ENCODE results near the gene ZBP1.

Gene ZBP1, protein sequence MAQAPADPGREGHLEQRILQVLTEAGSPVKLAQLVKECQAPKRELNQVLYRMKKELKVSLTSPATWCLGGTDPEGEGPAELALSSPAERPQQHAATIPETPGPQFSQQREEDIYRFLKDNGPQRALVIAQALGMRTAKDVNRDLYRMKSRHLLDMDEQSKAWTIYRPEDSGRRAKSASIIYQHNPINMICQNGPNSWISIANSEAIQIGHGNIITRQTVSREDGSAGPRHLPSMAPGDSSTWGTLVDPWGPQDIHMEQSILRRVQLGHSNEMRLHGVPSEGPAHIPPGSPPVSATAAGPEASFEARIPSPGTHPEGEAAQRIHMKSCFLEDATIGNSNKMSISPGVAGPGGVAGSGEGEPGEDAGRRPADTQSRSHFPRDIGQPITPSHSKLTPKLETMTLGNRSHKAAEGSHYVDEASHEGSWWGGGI

DNA sequence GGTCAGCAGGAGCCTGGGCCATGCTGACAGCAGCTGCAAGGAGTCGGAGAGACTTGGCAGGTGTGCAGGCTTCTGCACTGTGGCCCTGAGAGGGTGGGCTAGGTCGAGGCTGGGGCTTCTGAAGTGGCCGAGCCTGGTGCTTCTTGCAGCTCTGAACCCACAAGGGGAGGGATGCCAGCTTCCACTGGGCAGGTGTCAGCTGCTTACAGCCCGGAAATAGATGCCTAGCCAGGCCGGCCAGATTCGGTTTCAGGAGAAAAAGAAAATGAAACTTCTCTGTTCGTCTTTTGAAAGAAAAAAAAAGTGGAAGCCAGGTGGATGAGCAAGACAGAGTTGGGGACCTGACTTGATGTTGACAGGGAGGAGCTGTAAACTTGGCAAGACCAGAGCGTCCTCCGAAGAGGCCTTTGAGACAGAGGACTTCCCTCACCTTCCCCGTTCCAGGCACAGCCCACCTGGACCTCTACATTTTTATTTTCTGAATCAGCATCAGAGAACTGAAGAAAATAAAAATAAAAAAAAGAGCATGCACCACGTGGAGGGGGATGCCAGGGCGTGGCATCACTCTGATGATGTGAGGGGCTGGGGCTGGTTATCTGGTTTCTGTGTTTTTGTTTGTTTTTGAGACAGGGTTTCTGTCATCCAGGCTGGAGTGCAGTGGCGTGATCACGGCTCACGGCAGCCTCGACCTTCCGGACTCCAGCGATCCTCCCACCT, at the start of gene ZBP1:
Gene ZBP1, minus strand, starts transcription at position 153 of the 717 bp plus-strand sequence. Its CDS starts 131 bp downstream, at position 22.
- no peak for DNase-seq (ENCODE audit: low read depth in 2 of 2)

DNA sequence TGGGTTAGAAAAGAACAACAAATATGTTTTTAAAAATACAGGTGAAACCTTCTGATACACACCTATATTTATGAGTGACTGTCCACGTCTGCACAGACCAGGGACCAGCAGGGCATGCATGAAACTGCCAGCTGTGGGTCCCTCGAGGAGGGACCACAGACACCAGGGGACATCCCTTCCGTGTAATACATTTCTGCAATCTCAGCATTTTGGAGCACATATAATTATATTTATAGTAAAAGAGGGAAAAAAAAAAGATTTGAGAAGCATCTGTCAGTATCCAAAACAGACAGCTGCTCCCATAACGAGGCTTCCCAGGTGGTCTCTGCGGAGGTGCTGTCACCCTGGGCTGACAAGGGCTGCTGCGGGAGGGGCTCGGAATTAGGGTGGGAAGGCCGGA, 49.4 kb upstream of the ZBP1 start:
- no peak for DNase-seq (ENCODE audit: low read depth in 2 of 2)

DNA sequence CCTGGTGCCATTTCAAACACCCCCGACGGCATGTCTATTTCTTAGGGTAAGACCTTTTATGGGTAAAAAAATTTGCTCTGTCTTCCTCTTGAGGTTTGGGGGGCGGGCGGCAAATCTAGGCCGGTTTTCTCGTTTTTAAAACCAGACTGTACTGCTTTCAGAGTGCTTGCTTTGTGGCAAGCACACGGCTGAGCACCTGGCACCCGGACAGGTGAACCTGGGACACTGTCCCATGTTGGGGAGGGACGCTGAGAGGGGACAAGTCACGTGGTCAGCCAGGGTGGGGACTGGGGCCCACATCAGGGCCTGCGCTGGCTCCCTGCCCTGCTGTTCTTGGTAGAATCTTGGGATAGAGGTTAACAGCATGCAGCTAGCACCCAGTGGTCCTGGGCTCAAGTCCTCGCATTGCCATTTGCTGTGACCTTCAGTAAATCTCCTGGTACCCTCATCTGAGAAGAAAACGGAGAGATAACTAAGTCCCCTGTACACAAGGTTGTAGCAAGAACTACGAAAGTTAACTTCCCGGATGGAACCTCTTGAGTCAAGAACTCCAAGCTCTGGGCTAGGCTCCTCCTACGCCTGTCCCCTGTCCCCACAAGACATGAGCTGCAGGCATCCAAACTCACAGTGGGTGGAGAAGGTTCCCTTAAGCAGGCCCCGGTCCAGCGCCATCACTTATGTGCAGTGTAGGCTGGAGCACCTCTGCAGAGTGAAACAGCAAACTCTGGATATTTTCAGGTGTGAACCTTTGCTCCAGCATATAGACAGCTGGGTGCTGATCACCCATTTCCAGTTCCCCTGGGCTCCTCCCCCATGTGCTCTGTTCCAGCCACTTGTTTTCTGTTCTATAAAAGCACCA, 47.9 kb upstream of the ZBP1 start:
- DNase-seq (ENCODE audit: low read depth in 2 of 2): no peak

DNA sequence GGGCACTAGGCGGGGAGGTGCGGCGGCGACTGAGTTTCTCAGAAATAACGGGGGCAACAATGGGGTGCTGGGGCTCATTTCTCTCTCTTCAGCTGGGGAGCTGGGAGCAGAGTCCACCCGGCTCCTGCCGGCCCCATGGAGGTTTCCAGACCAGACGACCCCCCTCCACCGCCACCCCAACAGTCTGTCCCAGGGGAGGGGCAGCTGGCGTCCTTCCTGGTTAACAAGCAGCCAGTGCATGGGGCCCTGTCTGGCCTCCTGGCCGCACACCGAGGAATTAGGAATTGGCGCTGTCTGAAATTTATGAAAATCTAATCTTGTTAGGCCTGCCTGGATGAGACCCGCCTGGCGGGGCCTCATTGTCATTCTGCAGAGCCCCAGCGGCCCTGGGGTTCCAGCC, 47.2 kb upstream of the ZBP1 start:
- no peak for DNase-seq (ENCODE audit: low read depth in 2 of 2)

DNA sequence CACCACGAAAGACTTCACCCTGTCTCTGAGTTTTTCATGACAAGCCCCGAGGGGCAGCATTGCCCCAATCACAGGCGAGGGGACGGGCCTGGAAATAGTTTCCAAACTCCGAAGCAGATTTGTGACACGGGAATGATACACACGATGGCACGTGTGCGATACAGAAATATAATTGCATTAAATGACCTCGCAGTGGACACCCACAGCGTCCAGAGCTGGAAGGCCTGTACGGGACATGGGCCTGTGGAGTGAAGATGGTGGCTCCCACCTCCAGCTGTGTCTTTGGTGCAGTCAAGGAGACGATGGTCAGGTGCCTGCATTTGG, 46.6 kb upstream of the ZBP1 start:
- no peak for DNase-seq (ENCODE audit: low read depth in 2 of 2)

DNA sequence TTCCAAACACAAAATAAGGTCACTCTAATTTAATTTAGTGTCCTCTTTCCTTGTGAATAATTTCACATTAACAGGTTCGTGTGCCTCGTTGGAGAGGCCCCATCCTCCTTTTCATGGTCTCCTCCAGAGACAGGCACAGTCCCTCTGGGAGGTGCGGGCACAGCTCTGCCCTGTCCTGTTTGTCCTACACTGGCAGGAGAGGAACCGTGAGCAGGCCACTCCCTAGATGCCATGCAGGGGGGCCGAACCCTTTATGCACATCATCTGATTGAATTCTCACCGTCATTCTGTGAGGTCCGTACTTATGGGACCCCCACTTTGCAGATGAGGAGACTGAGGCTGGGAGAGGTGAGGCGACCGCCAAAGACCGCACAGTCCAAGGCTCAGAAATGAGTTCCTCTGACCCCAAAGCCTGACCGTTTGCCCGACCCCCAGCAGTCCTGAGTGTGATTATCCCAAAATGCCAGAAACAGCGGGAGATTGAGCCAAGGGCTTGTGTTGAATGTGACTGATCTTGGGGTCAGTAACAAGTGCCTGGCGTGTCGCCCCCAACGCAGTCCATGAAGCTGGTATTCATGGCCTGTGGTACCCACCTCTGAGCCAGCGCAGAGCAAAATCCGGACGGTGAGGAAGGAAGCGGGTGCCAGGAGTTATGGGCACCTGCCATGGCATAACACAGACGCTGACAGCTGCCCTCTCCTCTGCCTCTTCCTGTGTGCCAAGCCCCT, 46.0 kb upstream of the ZBP1 start:
- DNase-seq (ENCODE audit: low read depth in 2 of 2): no peak

DNA sequence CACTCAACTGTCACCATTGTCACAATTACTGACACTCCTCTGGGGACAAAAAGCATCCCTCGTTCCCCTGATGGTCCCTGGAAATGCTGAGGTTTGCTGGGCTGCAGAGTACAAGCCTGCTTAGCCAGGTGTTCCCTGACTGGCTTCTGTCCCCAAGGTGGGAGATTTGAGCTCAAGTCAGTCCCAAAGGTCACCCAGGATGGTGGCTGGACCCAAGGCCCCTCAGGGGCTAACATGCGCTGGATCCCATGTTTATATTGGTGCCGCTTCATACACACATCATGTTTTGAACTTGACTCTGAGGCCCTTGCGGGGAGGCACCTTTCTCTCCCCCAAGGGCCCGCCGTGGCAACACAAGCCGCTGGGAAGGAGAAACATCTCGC, 45.4 kb upstream of the ZBP1 start:
- DNase-seq (ENCODE audit: low read depth in 2 of 2): no peak

DNA sequence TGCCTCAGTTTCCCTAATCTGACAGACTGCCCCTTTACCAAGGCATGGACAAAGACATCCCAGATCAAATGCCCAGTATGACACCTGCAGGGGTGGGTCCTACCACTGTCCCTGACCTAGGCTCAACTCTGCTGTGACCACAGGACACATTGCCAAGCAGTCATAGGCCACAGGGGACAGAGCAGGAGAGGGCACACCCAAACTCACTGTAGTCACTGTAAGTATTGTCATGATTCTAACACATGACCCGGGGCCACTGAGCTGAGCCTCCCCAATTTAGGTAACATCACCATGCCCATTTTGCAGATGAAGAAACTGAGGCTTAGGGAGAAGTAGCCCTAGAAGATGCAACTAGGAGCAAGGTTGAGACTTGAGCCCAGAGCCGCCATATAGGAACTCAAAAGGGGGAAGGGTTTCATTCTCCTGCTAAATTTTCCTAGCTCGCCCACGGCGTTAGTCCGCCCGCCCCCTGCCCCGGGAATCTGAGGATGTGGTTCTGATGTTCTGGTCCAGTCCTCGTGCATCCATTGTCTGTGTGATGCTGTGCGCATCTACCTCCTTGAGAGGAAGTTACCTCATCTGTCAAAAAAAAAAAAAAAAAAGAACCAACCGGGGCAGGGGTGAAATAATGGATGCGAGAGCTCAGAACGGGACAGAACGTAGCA, 44.8 kb upstream of the ZBP1 start:
- DNase-seq (ENCODE audit: low read depth in 2 of 2): no peak

DNA sequence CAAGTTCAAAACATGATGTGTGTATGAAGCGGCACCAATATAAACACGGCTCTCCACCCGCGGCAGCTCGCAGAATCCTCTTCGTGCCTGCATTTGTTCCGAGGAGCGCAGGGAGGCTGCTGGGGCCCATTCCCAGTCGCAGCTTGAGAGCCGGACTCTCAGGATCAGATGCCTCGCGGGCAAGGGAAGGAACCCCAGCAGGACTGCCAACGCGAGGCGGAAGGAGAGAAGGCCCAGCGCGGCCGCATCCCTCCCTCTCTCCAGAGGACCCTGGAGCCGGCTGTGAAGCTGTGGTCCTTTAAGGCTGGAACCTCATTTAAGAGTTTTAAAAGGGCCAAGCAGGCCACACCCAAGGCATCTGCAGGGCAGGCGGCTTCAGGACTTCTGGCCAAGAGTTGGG, 44.2 kb upstream of the ZBP1 start:
- no peak for DNase-seq (ENCODE audit: low read depth in 2 of 2)

DNA sequence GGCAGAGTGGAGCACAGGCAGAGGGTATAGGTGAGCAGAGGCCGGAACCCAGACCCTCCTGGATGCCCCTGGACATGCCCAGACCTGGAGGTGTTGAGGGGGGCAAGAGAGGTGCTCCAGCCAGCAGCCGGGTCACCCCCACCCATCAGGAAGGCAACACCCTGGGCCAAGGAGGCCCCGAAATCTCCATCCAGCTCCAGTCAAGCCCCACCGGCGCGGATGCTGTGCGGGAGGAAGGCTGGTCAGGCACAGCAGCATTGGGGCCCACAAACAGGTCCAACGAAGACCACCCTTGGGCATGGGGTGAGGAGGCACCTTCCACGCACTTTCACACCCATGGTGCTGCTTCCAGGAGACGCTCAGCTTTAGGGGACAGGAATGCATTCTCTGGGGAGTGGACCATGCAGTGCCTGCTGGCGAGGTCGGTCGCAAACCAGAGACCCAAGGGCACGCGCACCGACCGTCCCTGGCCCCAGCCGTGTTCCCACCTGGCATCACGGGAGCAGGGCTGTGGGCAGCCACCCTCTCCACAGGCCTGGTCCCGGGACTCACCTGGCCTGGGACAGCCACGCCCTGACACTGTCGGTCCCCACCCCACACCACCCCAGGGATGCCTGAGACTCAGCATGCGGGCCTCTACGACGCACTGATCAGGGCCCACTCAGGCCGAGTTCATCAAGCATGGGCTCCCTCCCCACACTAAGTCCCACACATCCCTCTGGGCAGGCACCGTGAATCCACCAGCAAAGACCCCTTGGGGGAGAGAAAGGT, 43.6 kb upstream of the ZBP1 start:
- DNase-seq (ENCODE audit: low read depth in 2 of 2): no peak

DNA sequence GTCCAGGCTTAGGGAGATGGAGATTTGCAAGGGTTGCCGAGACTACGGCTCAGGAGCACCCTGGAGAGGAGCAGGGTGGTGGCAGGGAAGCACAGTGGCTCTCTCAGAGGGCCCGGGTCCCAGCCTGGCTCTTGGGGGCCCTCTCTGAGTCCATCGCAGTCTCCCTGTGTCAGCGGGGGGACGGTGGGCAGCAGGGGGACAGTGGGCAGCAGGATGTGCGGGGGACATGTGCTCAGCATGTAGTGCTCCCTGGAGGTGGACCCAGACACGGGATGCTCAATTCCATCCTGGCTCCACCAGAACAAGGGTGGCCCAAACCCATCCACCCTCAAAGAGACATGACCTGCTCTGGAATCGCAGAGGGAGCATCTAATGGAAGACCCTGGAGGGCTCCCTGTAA, 43.0 kb upstream of the ZBP1 start:
- DNase-seq (ENCODE audit: low read depth in 2 of 2): no peak

DNA sequence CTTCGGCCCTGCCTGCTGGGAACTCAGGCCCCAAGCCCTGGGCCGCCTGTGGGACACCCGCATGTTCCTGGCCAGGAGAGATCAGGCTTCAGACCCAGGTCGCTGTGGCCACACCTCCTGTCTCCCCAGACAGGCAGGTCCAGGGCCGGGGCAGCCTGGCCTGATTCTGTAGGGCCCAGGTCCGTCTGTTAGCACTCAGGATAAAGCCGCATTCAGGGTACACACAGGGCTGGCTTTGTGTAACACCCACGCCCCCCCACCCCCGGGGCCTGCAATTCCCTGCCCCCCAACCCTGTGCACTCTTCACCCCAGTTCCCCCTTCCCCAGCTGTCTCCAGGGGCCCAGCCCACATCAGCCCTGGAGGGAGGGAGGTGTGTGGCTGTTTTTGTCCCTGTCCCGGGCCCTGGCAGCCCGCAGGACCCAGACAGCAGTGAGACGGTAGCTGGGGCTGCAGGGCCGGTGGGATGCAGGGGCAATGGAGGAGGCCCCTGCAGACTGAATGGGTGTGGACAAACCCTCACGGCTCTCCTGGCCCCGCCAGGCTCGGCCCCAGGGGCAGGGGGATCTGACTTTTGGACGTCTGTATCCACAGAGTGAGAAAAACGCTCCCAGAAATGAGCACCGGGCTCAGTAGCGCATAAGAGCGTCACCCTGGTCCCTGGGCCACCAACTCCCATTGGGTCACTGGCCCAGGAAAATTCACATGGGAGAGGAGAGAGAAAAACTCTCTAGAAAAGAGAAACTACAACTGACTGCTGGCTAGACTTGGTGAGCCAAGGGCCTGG, 42.4 kb upstream of the ZBP1 start:
- no peak for DNase-seq (ENCODE audit: low read depth in 2 of 2)

DNA sequence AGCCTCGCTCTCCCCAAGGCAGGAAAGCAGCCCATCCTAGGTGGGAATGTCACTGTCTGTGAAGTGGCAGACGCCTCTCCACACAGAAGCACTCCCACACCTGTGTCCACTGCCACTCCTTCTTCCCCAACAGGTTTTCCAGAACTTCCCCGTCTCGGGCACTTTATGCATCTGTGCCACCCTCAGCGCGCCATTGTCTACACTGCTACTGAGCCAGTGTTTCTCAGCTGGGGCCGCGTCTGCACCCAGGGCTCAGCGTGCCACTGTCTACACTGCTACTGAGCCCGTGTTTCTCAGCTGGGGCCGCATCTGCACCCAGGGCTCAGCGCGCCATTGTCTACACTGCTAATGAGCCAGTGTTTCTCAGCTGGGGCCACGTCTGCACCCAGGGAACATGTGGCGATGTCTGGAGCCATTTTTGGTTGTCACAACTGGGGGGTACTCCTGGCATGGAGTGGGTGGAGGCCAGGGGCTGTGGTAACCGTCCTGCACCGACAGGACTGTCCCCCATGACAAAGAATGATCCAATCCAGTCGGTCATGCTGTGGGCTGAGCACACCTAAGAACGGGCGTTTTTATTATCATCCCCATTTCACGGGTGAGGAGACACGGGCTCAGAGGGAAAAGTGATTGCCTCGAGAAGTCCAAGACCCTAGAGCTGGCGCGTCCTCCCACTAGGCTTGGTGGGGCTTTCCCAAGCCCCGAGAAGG, 41.7 kb upstream of the ZBP1 start:
- DNase-seq (ENCODE audit: low read depth in 2 of 2): no peak

DNA sequence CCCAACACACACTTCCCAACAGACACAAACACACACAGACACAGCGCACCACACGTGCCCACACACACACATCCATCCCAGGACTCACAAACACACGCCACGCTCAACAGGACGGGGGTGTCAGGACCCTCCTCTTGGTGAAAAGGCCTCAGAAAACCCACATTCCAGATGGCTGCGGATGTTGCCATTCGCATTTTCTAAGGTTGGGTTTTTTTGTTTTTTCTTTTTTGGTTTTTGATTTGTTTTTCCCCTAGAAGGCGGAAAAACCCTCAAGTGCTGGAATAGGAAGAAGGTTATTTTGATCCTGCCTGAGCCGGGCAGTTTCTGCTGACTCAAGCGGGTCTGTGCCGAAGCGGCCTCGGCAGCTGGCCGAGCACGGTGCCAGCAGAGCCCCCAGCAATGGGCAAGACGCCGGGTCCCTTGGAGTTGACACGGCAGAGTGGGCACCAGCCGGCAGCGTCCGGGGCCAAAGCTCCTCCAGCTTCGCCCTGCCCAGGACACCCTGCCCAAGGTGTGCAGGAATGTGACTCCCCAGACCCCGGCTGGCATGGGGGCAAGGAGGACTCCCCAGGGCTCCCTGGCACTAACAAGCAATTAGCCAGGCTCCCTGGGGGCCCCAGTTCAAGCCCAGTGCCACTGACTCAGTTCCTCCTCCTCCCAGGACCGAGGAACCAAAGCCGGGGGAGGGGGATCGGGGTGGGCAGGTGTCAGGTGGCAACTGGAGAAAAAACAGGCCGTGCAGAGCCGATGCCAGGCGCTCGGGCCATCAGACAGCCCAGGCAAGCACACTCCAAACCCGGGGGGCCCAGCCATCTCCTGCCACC, 40.9 kb upstream of the ZBP1 start:
- DNase-seq (ENCODE audit: low read depth in 2 of 2): no peak

DNA sequence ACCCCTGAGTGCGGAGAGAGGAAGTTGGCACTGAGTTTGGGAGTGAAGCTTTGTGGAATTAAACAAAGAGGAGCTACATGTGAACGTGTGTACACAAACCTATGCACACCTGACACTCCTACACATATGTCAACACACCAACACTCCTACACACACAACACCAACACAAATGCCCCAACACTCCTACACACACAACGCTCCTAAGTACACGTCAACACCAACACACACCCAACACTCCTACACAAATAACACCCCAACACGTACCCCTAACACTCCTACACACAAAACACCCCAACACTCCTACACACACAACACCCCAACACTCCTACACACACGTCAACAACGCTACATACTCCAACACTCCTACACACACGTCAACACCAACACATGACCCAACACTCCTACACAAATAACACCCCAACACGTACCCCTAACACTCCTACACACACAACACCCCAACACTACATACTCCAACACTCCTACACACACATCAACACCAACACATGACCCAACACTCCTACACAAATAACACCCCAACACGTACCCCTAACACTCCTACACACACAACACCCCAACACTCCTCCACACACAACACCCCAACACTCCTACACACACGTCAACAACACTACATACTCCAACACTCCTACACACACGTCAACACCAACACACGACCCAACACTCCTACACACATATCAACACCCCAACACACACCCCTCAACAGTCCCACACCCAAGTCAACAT, 40.1 kb upstream of the ZBP1 start:
- DNase-seq (ENCODE audit: low read depth in 2 of 2): no peak

DNA sequence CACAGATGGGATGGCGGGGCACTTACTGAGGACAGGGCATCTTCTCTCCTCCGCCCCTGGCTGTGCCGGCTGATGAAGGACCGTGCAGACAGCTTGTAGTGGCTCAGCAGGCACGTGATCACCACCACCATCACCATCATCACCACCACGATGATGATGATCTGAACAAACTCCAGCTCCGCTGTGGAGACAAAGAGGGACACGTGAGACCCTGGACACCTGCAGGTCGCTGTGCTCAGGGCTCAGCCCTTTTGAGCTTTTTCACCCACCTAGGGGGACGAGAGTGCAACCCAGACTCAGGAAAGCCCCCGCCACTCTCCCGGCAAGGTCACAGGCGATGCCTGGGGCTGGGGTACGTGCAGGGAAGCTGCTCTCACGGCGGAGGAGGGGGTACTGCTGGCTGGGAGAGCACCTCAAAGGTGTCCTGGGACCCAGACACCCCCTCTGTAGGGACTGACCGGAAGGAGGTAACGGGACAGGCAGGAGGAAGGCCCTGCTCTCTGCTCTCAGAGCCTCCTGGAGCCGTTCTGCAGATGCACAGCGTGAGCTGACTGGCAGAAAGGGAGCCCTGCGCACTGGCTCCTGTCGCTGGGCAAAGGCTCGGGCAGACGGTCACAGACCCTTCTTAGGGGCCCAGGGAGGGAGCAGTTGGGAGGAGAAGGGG, 39.4 kb upstream of the ZBP1 start:
- DNase-seq (ENCODE audit: low read depth in 2 of 2): no peak

Measured in stimulated activated CD4-positive, alpha-beta T cell treated with anti-CD3 and anti-CD28 coated beads, Interleukin-1b, Interleukin-23, amount 100 ng/mL, for 1 hour (primary cell).